ENCODE measurements around the gene AP1B1. TPM values are rescaled to one million over a fixed set of nuclear protein-coding genes. Genes with fewer than 3 reads are reported as not detected.

Gene AP1B1
- total and polyA plus RNA-seq, 2 of the 8 experiments (the other 6 are each of a cell fraction or from before 2014, with no cell fraction given) = 64.2 to 86.8 TPM

DNA sequence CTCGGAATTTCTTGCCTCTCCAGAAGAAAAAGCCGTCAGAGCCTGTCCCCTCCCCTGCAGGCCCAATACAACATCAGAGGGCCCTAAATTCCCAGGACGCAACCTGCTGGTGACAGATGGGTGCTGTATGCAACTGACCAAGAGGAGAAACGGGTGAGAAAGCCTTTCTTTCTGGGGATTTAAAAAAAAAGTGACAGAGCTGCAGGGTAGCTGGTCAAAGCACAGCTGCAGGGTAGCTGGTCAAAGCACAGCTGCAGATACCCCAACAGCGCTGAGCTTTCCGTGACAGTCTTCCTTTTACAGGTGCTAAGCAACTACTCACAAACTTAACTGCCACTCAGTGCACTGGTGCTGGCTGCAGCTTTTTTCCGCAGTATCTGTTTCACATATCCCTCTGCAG is 17.8 kb downstream of the AP1B1 start (continued):
- TF ChIP-seq MAX (IDR thresholded peaks at IDR 0.05) = no peak

Data from H1 (cell line).